Left renal cortex interstitium (tissue), 4 donors: ENCODE results near the gene DGKQ. TPM values are rescaled to one million over a fixed set of nuclear protein-coding genes. Genes with fewer than 3 reads are reported as not detected.
"Not testable (repeated sequence)": the region's sequence is repeated elsewhere in the genome, so short reads cannot be mapped to it uniquely, and the experiment has no call there.

Experiments
- DNase-seq, 4 donors: peaks; one replicate each; pipeline ENCODE4 v3.0.0-alpha.2; 2013; ENCODE audit warnings: low read depth in 4 of 4, low spot score in 2 of 4, missing footprints in 1 of 4
- polyA plus RNA-seq, 4 donors: library from polyadenylated mRNA; unstranded; fragments of 120-200 nt; gene quantifications; one replicate each; pipeline ENCODE4 v1.2.1, GENCODE V29; 2013; ENCODE audit not compliant: insufficient read length in 4 of 4

The DGKQ gene
- polyA plus RNA-seq, 4 donors, result 6.0 to 9.6 (median 9.2) TPM

DNA sequence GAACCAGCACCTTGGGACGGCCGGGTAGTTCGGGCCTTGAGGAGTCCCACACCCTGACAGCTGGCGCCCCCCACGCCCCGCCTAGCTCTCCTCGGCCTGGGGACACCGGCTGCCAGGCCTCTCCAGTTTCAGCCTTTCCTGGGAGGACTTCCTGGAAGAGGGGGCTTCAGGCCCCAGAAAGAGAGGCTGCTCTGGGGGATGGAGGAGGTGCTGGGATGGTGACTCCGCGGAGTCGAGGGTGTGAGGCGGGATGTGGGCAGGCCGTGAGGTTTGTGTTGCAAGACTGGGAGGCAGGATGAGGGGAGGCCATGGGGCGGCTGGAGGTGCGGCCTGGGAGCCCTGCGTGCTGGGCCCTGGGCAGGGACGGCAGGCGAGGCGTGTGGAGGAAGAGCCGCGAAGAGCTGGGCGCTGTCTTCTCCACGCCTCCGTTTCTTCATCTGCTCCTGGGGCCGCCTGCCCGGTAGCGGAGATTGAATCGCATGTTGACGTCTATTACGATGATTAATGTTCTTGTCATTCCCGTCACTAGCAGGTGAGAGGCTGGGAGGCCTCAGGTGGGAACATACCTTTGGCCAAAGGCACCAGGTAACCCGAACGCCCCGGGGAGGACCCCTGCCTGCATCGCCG is 37.1 kb upstream of the DGKQ start:
- no peak for DNase-seq

DNA sequence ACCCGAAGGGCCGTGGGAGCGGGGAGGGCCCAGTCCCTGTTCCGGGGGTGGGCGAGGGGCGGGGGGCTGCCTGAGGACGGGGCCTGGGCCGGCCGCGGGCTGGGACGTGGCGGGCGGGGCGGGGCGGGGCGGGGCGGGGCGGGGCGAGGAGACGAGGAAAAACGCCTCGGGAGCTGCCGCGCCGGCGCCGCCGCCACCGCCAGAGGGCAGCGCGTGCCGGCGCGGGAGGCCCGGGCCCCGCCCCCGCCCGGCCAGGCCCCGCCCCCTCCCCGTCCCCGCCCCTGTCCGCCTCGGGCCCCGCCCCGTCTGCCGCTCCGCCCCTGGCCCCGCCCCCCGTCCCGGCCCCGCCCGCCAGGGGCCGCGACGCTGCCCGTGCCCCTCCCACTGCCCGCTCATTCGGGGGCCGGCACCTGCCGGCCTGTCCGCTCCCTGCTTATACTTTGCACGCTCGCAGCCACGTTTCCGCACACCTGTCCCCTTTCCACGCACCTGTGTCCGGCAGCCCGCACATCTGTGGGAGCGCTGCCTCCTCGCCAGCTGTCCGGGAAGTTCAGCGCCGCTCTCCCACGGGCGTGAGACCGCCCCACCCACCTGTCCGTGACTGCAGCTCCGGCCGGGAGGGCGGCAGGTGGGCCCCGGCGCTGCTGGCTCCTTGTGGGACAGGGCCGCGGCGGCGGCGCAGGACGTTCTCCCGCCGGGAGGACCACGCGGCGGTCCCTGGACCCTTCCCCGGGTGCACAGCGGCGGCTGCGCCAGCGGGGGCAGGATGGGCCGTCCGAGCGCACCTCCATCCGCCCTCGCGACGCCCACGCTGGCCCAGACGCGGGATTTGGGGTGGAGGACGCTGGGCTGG is 36.4 kb upstream of the DGKQ start:
- DNase-seq, result no peak

DNA sequence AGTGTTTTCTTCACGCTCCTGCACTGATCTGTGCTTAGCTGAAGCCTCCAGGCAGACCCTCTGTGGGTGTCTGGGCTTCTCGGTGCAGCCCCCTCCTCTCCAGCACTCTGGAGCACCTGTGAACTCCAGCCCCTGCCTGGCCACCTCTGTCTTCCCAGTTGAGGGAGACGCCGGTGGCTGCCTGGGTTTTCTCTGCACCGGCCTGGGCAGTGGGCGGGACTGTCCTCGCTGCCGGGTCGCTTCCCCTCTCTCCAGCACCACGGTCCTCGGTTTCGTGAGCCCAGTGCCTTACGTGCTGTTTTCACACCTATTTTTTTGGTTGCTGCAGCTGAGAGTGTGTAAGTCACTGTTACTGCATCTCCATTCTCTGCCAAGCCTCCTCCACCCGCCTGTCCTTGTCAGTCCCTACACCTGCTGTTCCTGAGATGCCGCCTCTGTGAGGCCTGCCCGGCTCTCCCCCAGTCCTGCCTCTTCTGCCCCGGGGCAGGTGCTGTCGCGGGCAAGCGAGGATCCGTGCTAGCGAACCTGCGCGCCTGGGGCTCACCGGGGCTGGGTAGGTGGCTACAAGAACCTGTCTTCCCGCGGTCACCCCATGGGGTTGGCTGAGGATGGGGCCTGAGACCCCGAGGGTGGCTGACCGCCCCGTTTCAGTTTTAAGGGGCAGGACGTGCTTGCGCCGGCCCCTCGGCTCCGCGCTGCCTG is 35.6 kb upstream of the DGKQ start:
- no peak for DNase-seq

DNA sequence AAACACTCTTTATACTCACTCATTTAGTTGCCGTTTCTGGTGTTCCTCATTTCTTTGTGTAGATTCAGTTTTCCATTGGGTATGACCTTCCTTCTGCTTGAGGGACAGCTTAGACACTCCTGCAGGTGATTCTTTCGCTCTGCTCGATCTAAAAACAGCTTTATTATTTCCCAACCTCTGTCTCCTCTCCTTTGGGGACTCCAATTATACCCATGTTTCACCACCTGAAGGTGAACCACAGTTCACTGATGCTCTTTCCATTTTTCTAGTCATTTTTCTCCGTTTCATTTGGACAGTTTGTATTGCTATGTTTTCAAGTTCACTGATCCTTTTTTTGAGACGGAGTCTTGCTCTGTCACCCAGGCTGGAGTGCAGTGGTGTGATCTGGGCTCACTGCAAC is 33.5 kb upstream of the DGKQ start:
- DNase-seq, result no peak

DNA sequence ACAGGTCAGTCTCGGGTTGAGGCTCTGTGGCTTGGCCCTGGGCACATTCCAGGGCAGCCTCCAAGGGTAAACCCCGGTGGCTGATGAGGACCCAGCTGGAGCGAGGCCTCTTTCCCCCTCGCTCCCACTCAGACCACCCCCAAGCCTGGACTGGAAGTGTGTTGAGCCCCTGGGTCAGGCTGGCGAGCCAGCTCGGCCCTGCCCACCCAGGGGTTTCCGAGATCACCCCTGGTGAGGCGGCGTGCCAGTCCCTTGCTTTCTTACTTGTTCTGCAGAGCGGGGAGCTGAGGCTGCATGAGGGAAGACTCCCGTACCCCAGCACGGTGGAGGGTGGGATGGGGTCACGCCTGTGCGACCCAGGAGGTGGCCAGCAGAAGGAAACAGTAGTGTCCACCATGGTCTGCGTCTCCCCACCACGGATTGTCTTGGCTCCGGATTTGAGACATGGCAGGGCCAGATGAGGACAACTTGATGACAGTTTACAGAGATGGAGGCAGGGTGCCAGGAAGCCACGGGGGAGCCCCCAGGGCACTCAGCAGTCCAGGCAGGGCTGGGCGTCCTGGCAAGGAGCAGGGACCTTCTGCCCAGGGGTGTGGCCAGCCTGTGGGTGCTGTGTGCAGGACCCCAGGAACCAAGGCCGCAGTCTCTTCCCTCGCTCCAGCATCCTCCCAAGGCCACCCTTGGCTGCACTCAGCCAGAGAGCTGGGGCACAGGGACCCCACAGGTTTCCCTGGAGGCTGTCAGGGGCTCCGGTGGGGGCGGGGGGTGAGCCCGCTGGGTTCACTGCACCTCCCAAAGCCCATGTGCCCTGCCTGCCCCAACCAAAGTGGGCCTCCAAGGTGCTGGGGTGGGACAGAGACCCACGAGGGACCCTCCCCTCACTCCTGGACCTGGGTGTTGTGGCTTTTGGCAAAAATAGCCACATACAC is 31.5 kb upstream of the DGKQ start:
- no peak for DNase-seq

DNA sequence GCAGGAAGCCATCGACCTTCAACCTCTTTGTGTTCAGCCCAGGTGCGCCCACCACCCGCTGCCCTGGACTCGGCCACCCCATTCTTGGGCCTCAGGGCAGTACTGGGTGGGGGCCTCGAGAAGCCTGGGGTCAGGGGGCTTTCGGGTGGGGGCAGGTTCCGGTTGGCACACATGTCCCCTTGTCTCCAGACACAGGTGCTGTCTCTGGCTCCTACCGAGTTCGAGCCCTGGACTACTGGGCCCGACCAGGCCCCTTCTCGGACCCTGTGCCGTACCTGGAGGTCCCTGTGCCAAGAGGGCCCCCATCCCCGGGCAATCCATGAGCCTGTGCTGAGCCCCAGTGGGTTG is 30.7 kb upstream of the DGKQ start:
- no peak for DNase-seq

DNA sequence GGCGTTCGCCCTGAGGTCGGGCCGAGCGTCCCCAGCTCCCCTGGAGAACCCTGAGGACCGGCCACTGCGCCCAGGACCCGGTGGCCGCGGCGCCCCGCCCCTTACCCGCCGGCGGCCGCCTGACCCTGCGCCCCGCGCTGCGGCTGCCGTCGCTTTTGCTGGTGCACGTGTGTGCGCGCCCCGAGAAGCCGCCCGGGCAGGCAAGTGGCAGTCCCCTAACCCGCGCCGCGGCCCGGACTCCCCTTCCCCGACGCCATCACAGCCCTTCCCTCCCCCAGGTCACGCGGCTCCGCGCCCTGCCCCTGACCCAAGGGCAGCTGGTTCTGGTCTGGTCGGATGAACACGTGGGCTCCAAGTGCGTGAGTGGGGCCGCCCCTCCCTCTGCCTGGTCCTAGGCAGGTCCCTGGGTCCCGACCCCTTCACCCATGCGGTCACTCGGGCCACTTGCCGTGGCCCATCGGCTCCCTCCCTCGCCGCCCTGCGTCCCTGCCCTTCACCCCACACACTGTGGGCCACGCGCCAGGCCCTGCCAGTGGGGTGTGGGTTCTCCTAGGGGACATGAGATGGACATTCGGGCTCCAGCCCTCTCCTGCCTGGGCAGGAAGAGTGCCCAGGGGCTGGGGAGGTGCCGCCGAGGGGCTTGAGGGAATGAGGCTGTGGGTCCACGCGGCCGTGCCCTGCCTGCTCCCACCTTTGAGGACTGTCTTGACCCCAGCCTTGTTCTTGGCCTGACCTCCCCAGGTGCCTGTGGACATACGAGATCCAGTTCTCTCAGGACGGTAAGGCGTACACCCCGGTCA is 30.1 kb upstream of the DGKQ start:
- DNase-seq, result no peak

DNA sequence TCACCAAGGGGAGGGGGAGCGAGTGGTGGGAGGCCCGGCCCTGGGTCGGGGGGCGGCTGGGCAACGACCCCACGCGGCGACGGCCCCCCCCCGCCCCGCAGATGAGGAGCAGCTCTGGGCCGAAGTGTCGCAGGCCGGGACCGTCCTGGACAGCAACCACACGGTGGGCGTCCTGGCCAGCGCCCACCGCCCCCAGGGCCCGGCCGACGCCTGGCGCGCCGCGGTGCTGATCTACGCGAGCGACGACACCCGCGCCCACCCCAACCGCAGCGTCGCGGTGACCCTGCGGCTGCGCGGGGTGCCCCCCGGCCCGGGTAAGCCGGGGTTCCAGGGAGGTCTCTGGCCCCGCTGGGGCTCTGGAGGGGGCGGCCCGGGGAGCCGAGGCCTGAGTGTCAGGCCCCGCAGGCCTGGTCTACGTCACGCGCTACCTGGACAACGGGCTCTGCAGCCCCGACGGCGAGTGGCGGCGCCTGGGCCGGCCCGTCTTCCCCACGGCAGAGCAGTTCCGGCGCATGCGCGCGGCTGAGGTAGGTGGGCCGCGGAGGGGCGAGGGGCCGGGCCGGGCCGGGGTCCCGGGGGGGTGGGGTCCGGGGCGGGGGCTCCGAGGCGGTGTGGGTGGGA is 29.4 kb upstream of the DGKQ start:
- DNase-seq, result no peak

DNA sequence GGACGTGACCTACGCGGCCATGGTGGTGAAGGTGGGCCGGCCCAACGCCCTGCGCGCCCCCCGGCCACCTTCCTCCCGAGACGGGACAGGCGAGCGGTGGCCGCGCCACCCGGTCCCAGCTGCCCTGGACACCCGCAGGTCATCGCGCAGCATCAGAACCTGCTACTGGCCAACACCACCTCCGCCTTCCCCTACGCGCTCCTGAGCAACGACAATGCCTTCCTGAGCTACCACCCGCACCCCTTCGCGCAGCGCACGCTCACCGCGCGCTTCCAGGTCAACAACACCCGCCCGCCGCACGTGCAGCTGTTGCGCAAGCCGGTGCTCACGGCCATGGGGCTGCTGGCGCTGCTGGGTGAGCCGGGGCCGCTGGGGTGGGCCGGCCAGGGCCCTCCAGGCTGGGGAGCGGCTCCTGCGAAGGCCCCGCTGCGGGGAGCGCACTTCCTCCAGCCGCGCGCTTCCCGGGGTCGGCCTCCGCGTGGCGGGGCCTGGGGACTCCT is 28.8 kb upstream of the DGKQ start:
- DNase-seq, result no peak

DNA sequence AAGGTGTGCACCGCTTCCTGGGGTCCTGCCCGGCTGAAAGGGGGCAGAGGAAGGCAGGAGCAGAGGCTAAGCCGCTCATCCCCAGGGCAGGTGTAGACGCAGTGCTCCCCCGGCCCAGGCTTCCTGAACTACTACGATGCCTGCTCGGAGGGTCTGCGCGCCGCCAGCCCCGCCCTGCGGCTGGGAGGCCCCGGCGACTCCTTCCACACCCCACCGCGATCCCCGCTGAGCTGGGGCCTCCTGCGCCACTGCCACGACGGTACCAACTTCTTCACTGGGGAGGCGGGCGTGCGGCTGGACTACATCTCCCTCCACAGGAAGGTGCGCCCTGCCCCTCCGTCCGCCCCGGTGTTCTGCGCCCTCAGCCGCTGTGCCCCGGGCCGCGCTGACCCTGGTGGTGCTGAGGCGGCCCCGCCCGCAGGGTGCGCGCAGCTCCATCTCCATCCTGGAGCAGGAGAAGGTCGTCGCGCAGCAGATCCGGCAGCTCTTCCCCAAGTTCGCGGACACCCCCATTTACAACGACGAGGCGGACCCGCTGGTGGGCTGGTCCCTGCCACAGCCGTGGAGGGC is 28.3 kb upstream of the DGKQ start:
- DNase-seq, result no peak

DNA sequence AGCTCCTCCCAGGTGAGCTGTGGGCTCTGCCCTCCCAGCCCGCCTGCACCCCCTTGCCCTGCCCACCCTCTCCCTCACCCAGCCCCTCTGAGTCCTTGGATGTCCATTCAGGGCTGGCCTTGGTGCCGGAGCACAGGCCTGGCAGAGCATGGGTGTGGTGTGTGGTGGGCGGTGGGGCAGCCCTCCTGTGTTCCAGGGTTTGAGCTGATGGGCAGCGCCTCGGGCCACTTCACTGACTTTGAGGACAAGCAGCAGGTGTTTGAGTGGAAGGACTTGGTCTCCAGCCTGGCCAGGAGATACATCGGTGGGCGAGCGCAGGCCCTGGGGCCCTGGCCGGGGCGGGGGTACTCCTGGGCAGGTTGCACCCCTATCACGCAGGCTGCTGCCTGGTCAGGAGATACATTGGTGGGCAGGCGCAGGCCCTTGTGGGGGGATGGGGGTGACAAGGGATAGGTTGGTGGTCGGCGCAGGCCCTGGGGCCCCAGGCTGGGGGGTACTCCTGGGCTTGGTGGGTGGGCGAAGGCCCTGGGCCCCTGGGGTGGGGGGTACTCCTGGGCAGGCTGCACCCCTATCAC is 27.4 kb upstream of the DGKQ start:
- DNase-seq, result no peak

DNA sequence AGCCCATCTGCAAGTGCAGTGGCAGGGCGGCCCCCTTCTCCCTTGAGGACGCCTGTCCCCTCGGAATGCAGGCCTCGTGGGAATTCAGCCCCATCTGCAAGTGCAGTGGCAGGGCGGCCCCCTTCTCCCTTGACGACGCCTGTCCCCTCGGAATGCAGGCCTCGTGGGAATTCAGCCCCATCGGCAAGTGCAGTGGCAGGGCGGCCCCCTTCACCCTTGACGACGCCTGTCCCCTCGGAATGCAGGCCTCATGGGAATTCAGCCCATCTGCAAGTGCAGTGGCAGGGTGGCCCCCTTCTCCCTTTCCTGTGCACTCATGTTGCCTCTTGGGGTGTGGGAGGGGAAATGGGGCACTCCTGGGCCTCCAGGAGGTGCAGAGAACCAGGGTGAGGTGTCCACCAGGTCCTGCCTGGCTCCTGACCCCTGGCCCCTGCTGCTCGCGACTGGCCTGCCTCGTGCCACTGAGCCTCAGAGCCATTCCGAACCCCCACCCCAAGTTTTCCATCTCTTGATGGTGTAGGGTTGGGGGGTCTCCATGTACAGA is 26.6 kb upstream of the DGKQ start:
- DNase-seq, result no peak

DNA sequence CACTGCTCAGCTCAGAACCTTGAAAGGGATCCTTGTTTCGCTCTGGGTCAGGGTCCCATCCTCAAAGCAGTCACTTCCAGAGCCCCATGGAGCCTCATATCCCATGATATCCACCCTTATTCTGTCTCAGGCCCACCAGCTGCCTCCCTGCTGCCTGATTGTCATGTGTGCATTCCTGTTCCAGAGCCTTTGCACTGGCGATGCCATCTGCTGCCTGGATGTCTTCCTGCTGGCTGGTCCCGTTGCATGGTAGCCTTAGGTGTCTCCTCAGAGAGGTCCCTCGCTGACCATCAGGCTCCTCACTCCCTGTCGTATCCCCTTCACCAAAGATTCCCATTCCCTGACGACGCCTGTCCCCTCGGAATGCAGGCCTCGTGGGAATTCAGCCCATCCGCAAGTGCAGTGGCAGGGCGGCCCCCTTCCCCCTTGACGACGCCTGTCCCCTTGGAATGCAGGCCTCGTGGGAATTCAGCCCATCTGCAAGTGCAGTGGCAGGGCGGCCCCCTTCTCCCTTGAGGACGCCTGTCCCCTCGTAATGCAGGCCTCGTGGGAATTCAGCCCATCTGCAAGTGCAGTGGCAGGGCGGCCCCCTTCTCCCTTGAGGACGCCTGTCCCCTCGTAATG is 26.0 kb upstream of the DGKQ start:
- not testable (repeated sequence) for DNase-seq

DNA sequence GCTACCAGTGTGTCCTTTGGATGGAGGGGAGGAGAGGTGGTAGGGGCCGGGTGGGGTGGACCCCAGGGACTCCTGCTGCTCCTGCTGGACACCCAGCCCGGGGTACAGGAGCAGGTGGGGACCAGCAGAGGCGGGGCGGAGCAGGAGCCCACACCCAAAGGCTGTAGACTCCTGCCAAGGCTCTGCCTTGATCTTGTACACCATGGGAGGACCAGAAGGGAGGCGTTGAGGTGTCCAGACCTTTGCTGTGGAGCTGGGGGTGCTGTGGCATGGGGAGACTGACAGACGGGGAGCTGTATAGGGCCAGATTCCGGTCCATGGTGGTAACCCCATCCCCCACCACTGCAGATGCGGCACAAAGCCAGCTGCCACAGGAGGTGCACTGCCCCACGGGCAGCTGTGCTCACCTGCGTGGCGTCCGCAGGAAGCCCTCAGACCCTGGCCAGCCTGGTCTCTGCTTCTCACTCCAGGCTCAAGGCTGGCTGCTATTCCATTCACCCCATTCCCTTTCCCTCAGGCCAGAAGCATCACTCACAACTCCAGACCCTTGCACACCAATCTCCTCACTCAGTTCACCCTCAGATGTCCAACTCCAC is 24.8 kb upstream of the DGKQ start:
- DNase-seq, result no peak

DNA sequence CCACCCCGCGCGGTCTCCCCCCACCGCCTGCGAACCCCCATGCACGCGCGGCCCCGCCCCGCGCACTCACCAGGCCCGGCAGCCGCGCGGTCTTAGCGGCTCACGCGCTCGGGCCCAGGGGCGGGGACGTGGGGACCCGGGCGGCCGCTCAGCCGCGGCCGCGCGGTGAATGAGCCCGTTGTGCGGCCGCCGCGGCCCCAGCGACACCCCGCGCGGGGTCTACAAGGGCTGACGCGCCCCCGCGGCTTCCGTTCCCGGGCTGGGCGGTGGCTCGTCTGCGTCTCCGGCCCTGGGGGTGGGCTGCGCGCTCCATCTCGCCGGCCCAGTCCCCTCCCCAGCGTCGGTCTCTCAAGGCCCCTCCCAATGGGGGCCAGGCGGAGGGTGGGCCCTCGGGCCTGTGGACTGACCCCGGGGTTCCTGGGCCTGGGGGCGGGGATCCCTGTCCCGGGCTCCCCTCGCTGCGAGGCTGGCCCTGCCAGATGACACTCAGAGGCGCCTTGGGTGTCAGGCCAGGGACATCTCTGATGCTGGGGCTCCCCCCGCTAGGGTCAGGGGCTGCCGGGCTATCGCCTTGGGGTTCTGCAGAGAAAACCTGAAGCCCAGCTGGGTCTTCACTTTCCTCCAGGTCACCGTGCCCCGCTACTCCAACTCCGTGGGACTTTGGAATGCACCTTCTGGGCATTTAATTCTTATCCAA is 24.2 kb upstream of the DGKQ start:
- no peak for DNase-seq

DNA sequence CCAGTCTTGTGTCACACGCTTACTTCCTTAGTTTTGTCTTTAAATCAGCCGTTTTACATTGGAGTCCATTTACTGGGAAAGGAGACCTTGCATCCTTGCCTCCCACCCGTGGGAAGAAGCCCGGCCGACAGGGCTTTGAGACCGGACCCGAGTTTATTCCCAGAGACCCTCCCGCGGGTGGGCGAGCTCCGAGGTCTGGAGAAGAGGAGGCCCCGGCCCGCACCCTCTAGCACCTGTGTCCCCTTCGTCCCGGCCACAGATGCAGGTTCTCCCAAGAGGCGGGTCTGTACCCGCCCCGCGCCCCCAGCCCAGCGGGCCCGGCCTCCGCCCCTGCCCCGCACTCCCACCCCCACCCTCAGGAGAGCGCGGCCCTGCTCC is 23.6 kb upstream of the DGKQ start:
- no peak for DNase-seq
